Epithelial cell of proximal tubule (primary cell): ENCODE data around the gene HIVEP1. TPM values are rescaled to one million over a fixed set of nuclear protein-coding genes. Genes with fewer than 3 reads are reported as not detected.

Source experiments
- DNase-seq: peaks from one replicate; pipeline ENCODE4 v3.0.0-alpha.2; 2011; ENCODE audit warnings: low read depth
- H3K4me3 ChIP-seq: 2 replicates; pipeline ENCODE4 v1.5.1; 2011; ENCODE audit warnings: low read depth, mild to moderate bottlenecking, low read length
- CTCF ChIP-seq: conservative IDR thresholded peaks from 2 replicates; pipeline ENCODE4 v1.5.1; 2012; ENCODE audit warnings: low read depth, mild to moderate bottlenecking, low read length
- total RNA-seq: library from RNA; depleted of rRNA; stranded (reverse); fragments of >200 nt; gene quantifications from 2 replicates; pipeline ENCODE4 v1.2.3, GENCODE V29; 2015

The HIVEP1 gene
- total RNA-seq, 1 donor from 2014 or later, result 14.2 TPM

GRCh38 chr6:12047792-12048432 is 35.8 kb downstream of the HIVEP1 start:
- DNase-seq, result no peak
- no peak for TF ChIP-seq CTCF
- H3K4me3 ChIP-seq, result no peak overlapping the region

GRCh38 chr6:12048609-12049008 is 36.5 kb downstream of the HIVEP1 start:
- DNase-seq, result no peak
- TF ChIP-seq CTCF, result no peak

GRCh38 chr6:12049165-12049564 is 37.1 kb downstream of the HIVEP1 start:
- no peak overlapping the region for H3K4me3 ChIP-seq
- DNase-seq, result no peak
- no peak for TF ChIP-seq CTCF

More at GRCh38 chr6:12048609-12049008, 36.5 kb downstream of the HIVEP1 start:
- H3K4me3 ChIP-seq, result no peak overlapping the region

- H3K4me3 ChIP-seq, result no peak overlapping the region
- no peak for DNase-seq
- TF ChIP-seq CTCF, result no peak
Measured at GRCh38 chr6:12051861-12052368, 39.8 kb downstream of the HIVEP1 start.

- no peak for DNase-seq
- TF ChIP-seq CTCF, result no peak
- no peak overlapping the region for H3K4me3 ChIP-seq
Measured at GRCh38 chr6:12058172-12058961, 46.3 kb downstream of the HIVEP1 start.

GRCh38 chr6:12060780-12061609 is 48.9 kb downstream of the HIVEP1 start:
- peak; percentile 38 for DNase-seq
- TF ChIP-seq CTCF, result no peak
- peak overlapping the region; percentile 55 for H3K4me3 ChIP-seq
